SK-N-SH treated with all-trans-retinoic acid at 6 μM for 48 hours (cell line): ENCODE measurements around the gene OR14C36.
"Not testable (repeated sequence)": the region's sequence is repeated elsewhere in the genome, so short reads cannot be mapped to it uniquely, and the experiment has no call there.

Source experiments
- ATAC-seq: fragments of 200-7000 bp; cut with Tn5 transposase; 3 replicates; pipeline ENCODE4 v1.9.1; 2020; ENCODE audit warnings: mild to moderate bottlenecking, moderate library complexity
- ARNTL ChIP-seq: fragments of 450-650 bp; formaldehyde crosslinking; IDR thresholded peaks from 2 replicates; pipeline ENCODE4 v1.5.0; 2020; ENCODE audit warnings: low read depth, mild to moderate bottlenecking, moderate library complexity, borderline replicate concordance
- BACH2 ChIP-seq: fragments of 250-450 bp; sonication (Bioruptor Pico); IDR thresholded peaks from 2 replicates; pipeline ENCODE4 v1.9.0; 2021; ENCODE audit warnings: mild to moderate bottlenecking, borderline replicate concordance
- CSDC2 ChIP-seq: fragments of 250-450 bp; sonication (Bioruptor Pico); IDR thresholded peaks from 2 replicates; pipeline ENCODE4 v1.5.0; 2020; ENCODE audit warnings: mild to moderate bottlenecking, moderate library complexity
- CSRNP3 ChIP-seq: fragments of 250-450 bp; sonication (Bioruptor Pico); IDR thresholded peaks from 2 replicates; pipeline ENCODE4 v1.5.1; 2021; ENCODE audit warnings: mild to moderate bottlenecking, moderate library complexity
- ESRRG ChIP-seq: fragments of 250-450 bp; sonication (Bioruptor Pico); IDR thresholded peaks from 2 replicates; pipeline ENCODE4 v1.6.1; 2021; ENCODE audit warnings: mild to moderate bottlenecking
- GLIS3 ChIP-seq: fragments of 250-450 bp; sonication (Bioruptor Pico); IDR thresholded peaks from 2 replicates; pipeline ENCODE4 v1.5.0; 2020; ENCODE audit warnings: mild to moderate bottlenecking, moderate library complexity
- OSR1 ChIP-seq: fragments of 250-450 bp; sonication (Bioruptor Pico); IDR thresholded peaks from 2 replicates; pipeline ENCODE4 v1.8.0; 2022; ENCODE audit warnings: moderate library complexity, mild to moderate bottlenecking, inconsistent platforms
- PATZ1 ChIP-seq: fragments of 250-450 bp; sonication (Bioruptor Pico); IDR thresholded peaks from 2 replicates; pipeline ENCODE4 v1.8.0; 2020; ENCODE audit warnings: mild to moderate bottlenecking, moderate library complexity, borderline replicate concordance
- POU6F1 ChIP-seq: fragments of 250-450 bp; sonication (Bioruptor Pico); IDR thresholded peaks from 2 replicates; pipeline ENCODE4 v1.8.0; 2021; ENCODE audit warnings: low read depth, mild to moderate bottlenecking, moderate library complexity, borderline replicate concordance
- RARB ChIP-seq: fragments of 250-450 bp; sonication (Bioruptor Pico); IDR thresholded peaks from 2 replicates; pipeline ENCODE4 v1.8.0; 2021; ENCODE audit warnings: mild to moderate bottlenecking, moderate library complexity
- SNAI2 ChIP-seq: fragments of 250-450 bp; sonication (Bioruptor Pico); IDR thresholded peaks from 2 replicates; pipeline ENCODE4 v1.5.0; 2020; ENCODE audit warnings: mild to moderate bottlenecking, moderate library complexity
- TOX ChIP-seq: fragments of 250-450 bp; sonication (Bioruptor Pico); IDR thresholded peaks from 2 replicates; pipeline ENCODE4 v1.8.0; 2021; ENCODE audit warnings: mild to moderate bottlenecking, moderate library complexity, borderline replicate concordance
- TSHZ2 ChIP-seq: fragments of 250-450 bp; sonication (Bioruptor Pico); IDR thresholded peaks from 2 replicates; pipeline ENCODE4 v1.5.0; 2020; ENCODE audit warnings: mild to moderate bottlenecking, moderate library complexity
- ZC3H10 ChIP-seq: fragments of 250-450 bp; sonication (Bioruptor Pico); IDR thresholded peaks from 2 replicates; pipeline ENCODE4 v1.5.1; 2021; ENCODE audit warnings: mild to moderate bottlenecking, moderate library complexity
- ZFP30 ChIP-seq: fragments of 450-650 bp; formaldehyde crosslinking; IDR thresholded peaks from 2 replicates; pipeline ENCODE4 v1.5.0; 2022; ENCODE audit warnings: mild to moderate bottlenecking, moderate library complexity
- ZNF565 ChIP-seq: fragments of 450-650 bp; formaldehyde crosslinking; conservative IDR thresholded peaks from 2 replicates; pipeline ENCODE4 v1.5.0; 2020; ENCODE audit warnings: low read depth, mild to moderate bottlenecking, moderate library complexity
- ZNF70 ChIP-seq: fragments of 450-650 bp; formaldehyde crosslinking; IDR thresholded peaks from 2 replicates; pipeline ENCODE4 v1.5.0; 2020; ENCODE audit warnings: mild to moderate bottlenecking, moderate library complexity
- ZNF8 ChIP-seq: fragments of 450-650 bp; formaldehyde crosslinking; IDR thresholded peaks from 2 replicates; pipeline ENCODE4 v1.5.0; 2020; ENCODE audit warnings: mild to moderate bottlenecking, moderate library complexity
- TF ChIP-seq, protein P1 (sequence below): fragments of 250-450 bp; sonication (Bioruptor Pico); IDR thresholded peaks from 2 replicates; pipeline ENCODE4 v1.5.1; 2020; ENCODE audit warnings: low read depth, mild to moderate bottlenecking, moderate library complexity

The OR14C36 gene

GRCh38 chr1:248306103-248306502, 42.5 kb upstream of the OR14C36 start:
- no peak for ATAC-seq
- no peak for TF ChIP-seq CSRNP3
- no peak for TF ChIP-seq BACH2 (CRISPR knock-in tag)
- no peak for TF ChIP-seq ZFP30 (CRISPR knock-in tag)
- TF ChIP-seq ZNF70 (CRISPR knock-in tag), result no peak
- TF ChIP-seq ARNTL, result no peak
- no peak for TF ChIP-seq ZNF8 (CRISPR knock-in tag)
- TF ChIP-seq, protein P1, sequence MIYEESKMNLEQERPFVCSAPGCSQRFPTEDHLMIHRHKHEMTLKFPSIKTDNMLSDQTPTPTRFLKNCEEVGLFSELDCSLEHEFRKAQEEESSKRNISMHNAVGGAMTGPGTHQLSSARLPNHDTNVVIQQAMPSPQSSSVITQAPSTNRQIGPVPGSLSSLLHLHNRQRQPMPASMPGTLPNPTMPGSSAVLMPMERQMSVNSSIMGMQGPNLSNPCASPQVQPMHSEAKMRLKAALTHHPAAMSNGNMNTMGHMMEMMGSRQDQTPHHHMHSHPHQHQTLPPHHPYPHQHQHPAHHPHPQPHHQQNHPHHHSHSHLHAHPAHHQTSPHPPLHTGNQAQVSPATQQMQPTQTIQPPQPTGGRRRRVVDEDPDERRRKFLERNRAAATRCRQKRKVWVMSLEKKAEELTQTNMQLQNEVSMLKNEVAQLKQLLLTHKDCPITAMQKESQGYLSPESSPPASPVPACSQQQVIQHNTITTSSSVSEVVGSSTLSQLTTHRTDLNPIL (CRISPR knock-in tag), result no peak
- TF ChIP-seq TOX (CRISPR knock-in tag), result no peak

DNA sequence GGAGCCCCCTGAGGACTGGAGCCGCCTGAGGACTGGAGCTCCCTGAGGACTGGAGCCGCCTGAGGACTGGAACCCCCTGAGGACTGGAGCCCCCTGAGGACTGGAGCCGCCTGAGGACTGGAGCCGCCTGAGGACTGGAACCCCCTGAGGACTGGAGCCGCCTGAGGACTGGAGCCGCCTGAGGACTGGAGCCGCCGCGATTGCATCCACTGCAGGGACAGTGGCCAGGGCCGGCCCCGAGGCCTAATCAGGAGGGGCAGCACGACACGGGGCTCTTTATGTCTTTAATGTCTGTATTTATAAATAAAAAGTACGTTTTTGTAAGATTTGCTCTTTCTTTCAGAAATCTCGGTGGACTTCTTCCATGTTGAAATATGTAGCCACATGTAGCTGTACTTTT, 41.8 kb upstream of the OR14C36 start:
- ATAC-seq, result not testable (repeated sequence)

DNA sequence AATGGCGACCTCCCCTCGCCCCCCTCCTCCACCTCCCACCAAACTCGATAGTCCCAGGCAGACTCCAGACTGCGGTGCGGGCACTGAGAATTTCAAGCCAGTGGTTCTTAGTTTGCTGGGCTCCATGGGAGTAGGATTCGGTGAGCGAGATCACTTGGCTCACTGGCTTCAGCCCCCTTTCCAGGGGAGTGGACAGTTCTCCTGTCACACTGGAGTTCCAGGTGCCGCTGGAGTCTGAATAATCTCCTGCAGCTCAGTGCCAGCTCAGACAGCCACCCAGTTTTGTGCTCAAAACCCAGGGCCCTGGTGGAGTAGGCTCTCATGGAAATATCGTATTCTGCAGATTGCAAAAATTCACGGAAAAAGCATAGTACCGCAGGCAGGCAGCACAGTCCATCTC, 31.8 kb upstream of the OR14C36 start:
- TF ChIP-seq CSDC2 (CRISPR knock-in tag), result no peak
- TF ChIP-seq ZNF8 (CRISPR knock-in tag), result no peak
- TF ChIP-seq PATZ1 (CRISPR knock-in tag), result no peak
- no peak for TF ChIP-seq BACH2 (CRISPR knock-in tag)
- no peak for TF ChIP-seq ZFP30 (CRISPR knock-in tag)
- no peak for TF ChIP-seq ESRRG (CRISPR knock-in tag)
- no peak for TF ChIP-seq SNAI2
- TF ChIP-seq, protein P1 (CRISPR knock-in tag), result no peak
- no peak for TF ChIP-seq ARNTL
- no peak for TF ChIP-seq ZC3H10
- TF ChIP-seq TOX (CRISPR knock-in tag), result no peak
- TF ChIP-seq TSHZ2 (CRISPR knock-in tag), result no peak
- TF ChIP-seq ZNF565, result no peak
- no peak for TF ChIP-seq GLIS3
- TF ChIP-seq POU6F1 (CRISPR knock-in tag), result no peak
- ATAC-seq, result no peak

DNA sequence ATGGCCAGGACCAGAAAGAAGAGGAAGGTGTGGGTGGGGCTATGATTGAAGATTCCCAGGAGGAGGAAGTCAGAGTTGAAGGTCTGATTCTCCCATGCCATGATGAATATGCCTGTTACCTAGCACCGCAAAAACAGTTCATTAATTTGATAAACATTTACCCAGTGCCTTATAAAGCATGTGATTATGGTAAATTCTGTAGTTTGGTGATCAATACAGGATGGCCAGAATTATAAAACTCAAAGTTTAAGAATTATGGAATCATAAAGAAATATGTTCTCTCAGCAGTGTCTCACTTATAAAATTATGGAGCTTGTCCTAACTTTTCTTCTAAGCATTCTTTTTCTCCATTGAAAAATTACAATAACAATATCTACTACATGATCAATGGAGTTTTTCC, 24.1 kb upstream of the OR14C36 start, which contains the start of gene OR2M7:
Gene OR2M7 (minus strand): TSS at position 101 of the 400 bp plus-strand sequence. CDS start 0 bp downstream, at position 101.
- ATAC-seq, result no peak
- TF ChIP-seq POU6F1 (CRISPR knock-in tag) (no peak), RARB (CRISPR knock-in tag) (no peak), SNAI2 (no peak), TSHZ2 (CRISPR knock-in tag) (no peak), ZC3H10 (no peak), OSR1 (no peak)
- TF ChIP-seq, protein P1 (CRISPR knock-in tag), result no peak
